ENCODE results near the gene ERF.

Gene ERF

GRCh38 chr19:42254850-42255765, at the start of gene ERF:
Gene ERF (minus strand): TSS chr19:42255128. CDS start chr19:42254999, 129 bp downstream.
- DNase-seq (ENCODE audit: low spot score), result no peak

- no peak for DNase-seq (ENCODE audit: low spot score)
Measured at GRCh38 chr19:42303876-42304275, 48.9 kb upstream of the ERF start.

DNA sequence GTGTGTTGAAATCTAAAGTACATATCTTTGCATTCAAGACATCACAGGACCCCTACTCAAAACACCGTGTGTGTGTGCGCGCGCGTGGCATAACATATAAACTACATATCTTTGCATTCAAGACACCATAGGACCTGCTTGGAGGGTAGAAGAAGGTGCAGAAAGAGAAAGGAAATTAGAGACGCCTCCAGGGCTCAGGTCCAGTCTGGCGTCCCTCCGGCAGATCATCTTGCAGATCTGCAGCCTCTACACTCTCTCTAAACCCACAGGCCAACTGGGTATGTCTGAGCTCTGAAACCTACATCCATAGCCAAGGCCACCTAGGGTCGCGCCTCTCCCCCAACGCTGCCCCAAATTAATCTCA, 48.2 kb upstream of the ERF start:
- DNase-seq (ENCODE audit: low spot score), result no peak

DNA sequence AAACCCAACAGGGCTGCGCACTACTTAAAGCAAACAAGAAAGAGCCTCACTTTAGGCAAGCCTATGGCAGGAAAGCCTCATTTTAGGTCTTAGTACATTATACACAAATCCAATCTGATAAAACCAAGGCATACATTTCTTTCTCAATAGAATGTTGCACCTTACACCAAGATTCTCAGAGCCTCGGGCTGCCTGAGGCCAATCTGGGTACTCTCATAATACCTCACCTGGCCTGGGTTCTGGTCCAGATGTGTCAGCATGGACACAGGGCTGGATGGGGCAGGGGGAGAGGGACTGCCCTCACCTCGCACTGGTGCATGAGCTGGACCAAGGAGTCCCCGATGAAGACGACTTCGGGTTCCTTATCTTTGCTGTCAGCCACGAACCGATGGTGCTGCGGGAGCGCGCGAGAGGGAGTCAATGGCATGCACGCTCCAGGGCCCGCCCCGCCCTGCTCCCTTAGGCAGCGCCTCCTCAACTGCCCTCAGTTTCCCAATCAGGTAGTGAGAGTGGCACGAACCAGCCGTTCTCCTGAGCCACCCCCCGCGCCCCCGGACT, 46.8 kb upstream of the ERF start, which contains the start of gene PRR19:
PRR19 (plus strand) TSS at position 487 of the 558 bp plus-strand sequence. CDS start 7,453 bp downstream, outside the sequence.
- DNase-seq (ENCODE audit: low spot score), result no peak

DNA sequence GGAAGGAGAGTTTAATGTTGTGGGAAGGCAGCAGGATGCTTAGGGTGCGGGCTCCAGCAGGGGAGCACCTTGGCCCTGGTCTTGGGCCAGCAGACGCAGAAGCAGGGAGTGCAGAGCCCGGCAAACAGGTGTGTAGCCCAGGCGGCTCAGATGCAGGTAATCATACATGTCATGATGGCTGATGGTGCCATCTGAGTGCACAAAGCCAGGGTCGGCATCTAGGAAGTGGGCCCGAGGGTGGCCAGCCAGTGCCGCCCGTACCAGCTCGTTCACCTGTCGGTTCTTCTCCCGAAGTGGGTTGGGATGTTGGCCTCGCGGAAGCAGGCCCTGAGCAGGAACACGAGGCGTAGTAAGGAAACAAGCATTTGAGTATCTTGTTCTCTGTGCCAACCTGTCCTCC, 42.1 kb upstream of the ERF start:
- no peak for DNase-seq (ENCODE audit: low spot score)

GRCh38 chr19:42295831-42296525, 41.0 kb upstream of the ERF start:
- DNase-seq (ENCODE audit: low spot score), result no peak

GRCh38 chr19:42295342-42295741, 40.4 kb upstream of the ERF start:
- DNase-seq (ENCODE audit: low spot score), result no peak

GRCh38 chr19:42294471-42295137, 39.7 kb upstream of the ERF start:
- DNase-seq (ENCODE audit: low spot score), result no peak

GRCh38 chr19:42293948-42294347, 39.0 kb upstream of the ERF start:
- no peak for DNase-seq (ENCODE audit: low spot score)

GRCh38 chr19:42293540-42293939, 38.6 kb upstream of the ERF start:
- DNase-seq (ENCODE audit: low spot score), result no peak

- no peak for DNase-seq (ENCODE audit: low spot score)
Measured at GRCh38 chr19:42292963-42293362, 38.0 kb upstream of the ERF start.

DNA sequence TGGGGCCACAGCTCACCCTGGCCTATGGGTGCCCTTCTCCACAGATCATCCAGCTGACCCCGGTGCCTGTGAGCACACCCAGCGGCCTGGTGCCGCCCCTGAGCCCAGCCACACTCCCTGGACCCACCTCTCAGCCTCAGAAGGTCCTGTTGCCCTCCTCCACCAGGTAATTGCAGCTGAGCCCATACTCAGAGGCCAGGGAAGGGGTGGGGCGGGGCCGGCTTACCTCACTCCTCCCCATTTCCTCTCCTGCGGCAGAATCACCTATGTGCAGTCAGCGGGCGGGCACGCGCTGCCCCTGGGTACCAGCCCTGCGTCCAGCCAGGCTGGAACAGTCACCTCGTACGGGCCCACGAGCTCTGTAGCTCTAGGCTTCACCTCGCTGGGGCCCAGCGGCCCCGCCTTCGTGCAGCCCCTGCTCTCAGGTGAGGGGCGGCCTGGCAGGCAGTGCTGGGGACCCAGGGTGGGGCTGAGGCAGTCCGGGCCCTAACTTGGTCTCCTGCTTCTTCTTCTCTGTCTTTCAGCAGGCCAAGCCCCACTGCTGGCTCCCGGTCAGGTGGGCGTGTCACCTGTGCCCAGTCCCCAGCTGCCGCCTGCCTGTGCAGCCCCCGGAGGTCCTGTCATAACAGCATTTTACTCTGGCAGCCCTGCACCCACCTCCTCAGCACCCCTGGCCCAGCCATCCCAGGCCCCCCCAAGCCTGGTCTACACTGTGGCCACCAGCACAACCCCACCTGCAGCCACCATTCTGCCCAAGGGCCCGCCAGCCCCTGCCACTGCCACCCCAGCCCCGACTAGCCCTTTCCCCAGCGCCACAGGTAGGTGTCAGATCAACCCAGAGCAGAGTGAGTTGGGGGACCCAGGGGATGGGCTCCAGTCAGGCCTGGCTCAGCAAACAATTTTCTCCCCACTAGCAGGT, 37.4 kb upstream of the ERF start:
- no peak for DNase-seq (ENCODE audit: low spot score)

- no peak for DNase-seq (ENCODE audit: low spot score)
Measured at GRCh38 chr19:42291435-42291810, 36.5 kb upstream of the ERF start.

- no peak for DNase-seq (ENCODE audit: low spot score)
Measured at GRCh38 chr19:42290523-42291434, 35.9 kb upstream of the ERF start.

DNA sequence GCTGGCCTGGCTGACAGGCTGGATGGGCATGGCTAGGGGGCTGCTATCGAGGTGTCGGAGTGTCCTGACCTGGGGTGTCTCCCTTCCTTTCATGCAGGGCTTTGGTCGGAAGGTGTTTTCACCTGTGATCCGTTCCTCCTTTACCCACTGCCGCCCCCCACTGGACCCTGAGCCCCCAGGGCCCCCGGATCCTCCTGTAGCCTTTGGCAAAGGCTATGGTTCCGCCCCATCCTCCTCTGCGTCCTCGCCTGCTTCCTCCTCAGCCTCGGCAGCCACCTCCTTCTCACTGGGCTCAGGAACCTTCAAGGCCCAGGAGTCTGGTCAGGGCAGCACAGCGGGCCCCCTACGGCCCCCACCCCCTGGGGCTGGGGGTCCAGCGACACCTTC, 35.2 kb upstream of the ERF start:
- no peak for DNase-seq (ENCODE audit: low spot score)

GRCh38 chr19:42289556-42290041, 34.7 kb upstream of the ERF start:
- DNase-seq (ENCODE audit: low spot score), result no peak

GRCh38 chr19:42288881-42289555, 34.1 kb upstream of the ERF start:
- no peak for DNase-seq (ENCODE audit: low spot score)

DNA sequence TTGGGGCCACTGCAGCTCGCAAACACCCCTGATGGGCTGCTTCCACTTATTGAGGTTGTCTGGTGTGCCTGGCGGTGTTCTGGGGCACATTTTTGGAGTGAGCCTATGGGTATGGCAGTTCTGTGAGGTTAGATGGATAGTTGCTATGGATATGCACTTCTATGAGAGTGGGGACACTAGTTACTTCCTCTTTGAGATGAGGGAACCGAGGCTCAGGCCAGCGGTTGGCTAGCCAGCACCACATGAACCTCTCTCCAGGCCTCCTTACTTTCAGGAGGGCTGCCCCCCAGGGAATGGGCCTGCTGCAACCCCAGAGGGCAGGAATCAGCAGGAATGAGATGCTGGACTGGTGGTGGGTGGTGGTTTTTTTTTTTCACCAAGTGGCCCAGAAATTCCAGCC, 33.5 kb upstream of the ERF start:
- DNase-seq (ENCODE audit: low spot score), result no peak

GRCh38 chr19:42287827-42288107, 32.8 kb upstream of the ERF start:
- no peak for DNase-seq (ENCODE audit: low spot score)

Data from kidney capillary endothelial cell (primary cell).